HepG2 (cell line): ENCODE data around the gene FRK. TPM values are rescaled to one million over a fixed set of nuclear protein-coding genes. Genes with fewer than 3 reads are reported as not detected.

Source experiments
- CAMTA2 ChIP-seq: sonication (generic); formaldehyde crosslinking; IDR thresholded peaks from 2 replicates; pipeline ENCODE4 v1.4.0; 2020; ENCODE audit warnings: mild to moderate bottlenecking, missing genetic modification reagents, borderline replicate concordance
- CENPX ChIP-seq: sonication (generic); formaldehyde crosslinking; IDR thresholded peaks from 2 replicates; pipeline ENCODE4 v1.9.0; 2021; ENCODE audit warnings: mild to moderate bottlenecking, missing genetic modification reagents, moderate library complexity
- ESRRA ChIP-seq: sonication (generic); formaldehyde crosslinking; IDR thresholded peaks from 2 replicates; pipeline ENCODE4 v1.5.1; 2020; ENCODE audit warnings: mild to moderate bottlenecking, low read depth, missing genetic modification reagents
- FOXA3 ChIP-seq: IDR thresholded peaks from 2 replicates; pipeline ENCODE4 v1.6.1; 2016; ENCODE audit warnings: missing genetic modification reagents, missing compliant biosample characterization
- FOXK1 ChIP-seq: sonication (generic); formaldehyde crosslinking; IDR thresholded peaks from 2 replicates; pipeline ENCODE4 v1.4.0; 2020; ENCODE audit warnings: low read depth, missing genetic modification reagents, borderline replicate concordance
- ISX ChIP-seq: sonication (generic); formaldehyde crosslinking; conservative IDR thresholded peaks from 2 replicates; pipeline ENCODE4 v1.5.0; 2020; ENCODE audit warnings: missing genetic modification reagents
- PAWR ChIP-seq: sonication (generic); formaldehyde crosslinking; IDR thresholded peaks from 2 replicates; pipeline ENCODE4 v1.4.0; 2020; ENCODE audit warnings: missing genetic modification reagents, mild to moderate bottlenecking, borderline replicate concordance
- TRAFD1 ChIP-seq: sonication (generic); formaldehyde crosslinking; IDR thresholded peaks from 2 replicates; pipeline ENCODE4 v1.5.1; 2020; ENCODE audit warnings: missing genetic modification reagents, mild to moderate bottlenecking, borderline replicate concordance
- ZBTB1 ChIP-seq: sonication (generic); formaldehyde crosslinking; IDR thresholded peaks from 2 replicates; pipeline ENCODE4 v1.4.0; 2020; ENCODE audit warnings: missing genetic modification reagents, borderline replicate concordance
- ZNF101 ChIP-seq: sonication (generic); formaldehyde crosslinking; IDR thresholded peaks from 2 replicates; pipeline ENCODE4 v1.4.0; 2020; ENCODE audit warnings: mild to moderate bottlenecking, low read depth, missing genetic modification reagents, borderline replicate concordance
- ZNF543 ChIP-seq: sonication (generic); formaldehyde crosslinking; IDR thresholded peaks from 2 replicates; pipeline ENCODE4 v1.4.0; 2020; ENCODE audit warnings: mild to moderate bottlenecking, missing genetic modification reagents
- ZNF558 ChIP-seq: sonication (generic); formaldehyde crosslinking; IDR thresholded peaks from 2 replicates; pipeline ENCODE4 v1.9.0; 2022; ENCODE audit warnings: mild to moderate bottlenecking, missing genetic modification reagents, borderline replicate concordance
- ZNF773 ChIP-seq: sonication (generic); formaldehyde crosslinking; IDR thresholded peaks from 2 replicates; pipeline ENCODE4 v1.4.0; 2020; ENCODE audit warnings: missing genetic modification reagents, borderline replicate concordance
- ZNF816 ChIP-seq: sonication (generic); formaldehyde crosslinking; IDR thresholded peaks from 2 replicates; pipeline ENCODE4 v1.8.0; 2022; ENCODE audit warnings: missing genetic modification reagents, mild to moderate bottlenecking, borderline replicate concordance
- ZSCAN20 ChIP-seq: sonication (generic); formaldehyde crosslinking; IDR thresholded peaks from 2 replicates; pipeline ENCODE4 v1.4.0; 2020; ENCODE audit warnings: missing genetic modification reagents, mild to moderate bottlenecking, borderline replicate concordance
- polyA plus RNA-seq, 8 experiments: library from polyadenylated mRNA; depleted of rRNA in 3 of 8; stranded (reverse) in 7 of 8; unstranded in 1 of 8; fragments of >200 nt; fragmentation: Illumina TruSeq in 4 of 8; extraction: Trizol in 4 of 8; gene quantifications; 2 replicates each; pipeline versions ENCODE4 v1.2.1 to v1.2.3, GENCODE V29; 2011 to 2016; ENCODE audit warnings: low read depth in 4 of 8, missing spikeins in 1 of 8, mixed read lengths in 1 of 8; ENCODE audit not compliant: insufficient read depth in 1 of 8
- total RNA-seq, 5 experiments: library from RNA; depleted of rRNA; stranded (reverse); fragments of >200 nt; fragmentation: Illumina TruSeq; extraction: Trizol; gene quantifications; 2 replicates each; pipeline ENCODE4 v1.2.3, GENCODE V29; 2016; ENCODE audit warnings: low read depth in 1 of 5
- TF ChIP-seq, protein P1 (sequence below): sonication (generic); formaldehyde crosslinking; IDR thresholded peaks from 2 replicates; pipeline ENCODE4 v1.8.0; 2022; ENCODE audit warnings: missing genetic modification reagents, mild to moderate bottlenecking, moderate library complexity, borderline replicate concordance
- TF ChIP-seq, protein P2 (sequence below): sonication (generic); formaldehyde crosslinking; IDR thresholded peaks from 2 replicates; pipeline ENCODE4 v1.5.0; 2020; ENCODE audit warnings: mild to moderate bottlenecking, missing genetic modification reagents, borderline replicate concordance
- TF ChIP-seq, protein P3 (sequence below): sonication (generic); formaldehyde crosslinking; IDR thresholded peaks from 2 replicates; pipeline ENCODE4 v1.4.0; 2020; ENCODE audit warnings: mild to moderate bottlenecking, missing genetic modification reagents, borderline replicate concordance
- TF ChIP-seq, protein P4 (sequence below): sonication (generic); formaldehyde crosslinking; IDR thresholded peaks from 2 replicates; pipeline ENCODE4 v1.5.0; 2020; ENCODE audit warnings: missing genetic modification reagents
- TF ChIP-seq, protein P5 (sequence below): sonication (generic); formaldehyde crosslinking; IDR thresholded peaks from 2 replicates; pipeline ENCODE4 v1.5.0; 2020; ENCODE audit warnings: missing genetic modification reagents, mild to moderate bottlenecking, borderline replicate concordance

FRK gene
- total and polyA plus RNA-seq, 2 of the 13 experiments (the other 11 are each of a cell fraction or from before 2014, with no cell fraction given), result 1.3 to 2.9 TPM

- TF ChIP-seq FOXA3 (CRISPR knock-in tag) (peak; percentile 18; the same call in 1 of the 2 replicates), ZNF543 (CRISPR knock-in tag) (no peak), ZNF816 (CRISPR knock-in tag) (no peak), FOXK1 (CRISPR knock-in tag) (no peak), ZBTB1 (no peak), ZSCAN20 (no peak), ESRRA (CRISPR knock-in tag) (no peak), ZNF101 (no peak), ISX (CRISPR knock-in tag) (no peak), CENPX (CRISPR knock-in tag) (no peak), ZNF558 (CRISPR knock-in tag) (no peak), PAWR (CRISPR knock-in tag) (no peak), CAMTA2 (CRISPR knock-in tag) (no peak), ZNF773 (CRISPR knock-in tag) (no peak), TRAFD1 (CRISPR knock-in tag) (no peak)
- TF ChIP-seq, protein P1, sequence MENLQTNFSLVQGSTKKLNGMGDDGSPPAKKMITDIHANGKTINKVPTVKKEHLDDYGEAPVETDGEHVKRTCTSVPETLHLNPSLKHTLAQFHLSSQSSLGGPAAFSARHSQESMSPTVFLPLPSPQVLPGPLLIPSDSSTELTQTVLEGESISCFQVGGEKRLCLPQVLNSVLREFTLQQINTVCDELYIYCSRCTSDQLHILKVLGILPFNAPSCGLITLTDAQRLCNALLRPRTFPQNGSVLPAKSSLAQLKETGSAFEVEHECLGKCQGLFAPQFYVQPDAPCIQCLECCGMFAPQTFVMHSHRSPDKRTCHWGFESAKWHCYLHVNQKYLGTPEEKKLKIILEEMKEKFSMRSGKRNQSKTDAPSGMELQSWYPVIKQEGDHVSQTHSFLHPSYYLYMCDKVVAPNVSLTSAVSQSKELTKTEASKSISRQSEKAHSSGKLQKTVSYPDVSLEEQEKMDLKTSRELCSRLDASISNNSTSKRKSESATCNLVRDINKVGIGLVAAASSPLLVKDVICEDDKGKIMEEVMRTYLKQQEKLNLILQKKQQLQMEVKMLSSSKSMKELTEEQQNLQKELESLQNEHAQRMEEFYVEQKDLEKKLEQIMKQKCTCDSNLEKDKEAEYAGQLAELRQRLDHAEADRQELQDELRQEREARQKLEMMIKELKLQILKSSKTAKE, result no peak
- TF ChIP-seq, protein P2, sequence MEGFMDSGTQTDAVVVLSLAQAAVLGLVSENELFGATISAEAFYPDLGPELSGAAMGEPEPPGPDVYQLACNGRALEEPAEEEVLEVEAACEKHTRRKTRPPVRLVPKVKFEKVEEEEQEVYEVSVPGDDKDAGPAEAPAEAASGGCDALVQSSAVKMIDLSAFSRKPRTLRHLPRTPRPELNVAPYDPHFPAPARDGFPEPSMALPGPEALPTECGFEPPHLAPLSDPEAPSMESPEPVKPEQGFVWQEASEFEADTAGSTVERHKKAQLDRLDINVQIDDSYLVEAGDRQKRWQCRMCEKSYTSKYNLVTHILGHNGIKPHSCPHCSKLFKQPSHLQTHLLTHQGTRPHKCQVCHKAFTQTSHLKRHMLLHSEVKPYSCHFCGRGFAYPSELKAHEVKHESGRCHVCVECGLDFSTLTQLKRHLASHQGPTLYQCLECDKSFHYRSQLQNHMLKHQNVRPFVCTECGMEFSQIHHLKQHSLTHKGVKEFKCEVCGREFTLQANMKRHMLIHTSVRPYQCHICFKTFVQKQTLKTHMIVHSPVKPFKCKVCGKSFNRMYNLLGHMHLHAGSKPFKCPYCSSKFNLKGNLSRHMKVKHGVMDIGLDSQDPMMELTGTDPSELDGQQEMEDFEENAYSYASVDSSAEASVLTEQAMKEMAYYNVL (CRISPR knock-in tag), result no peak
- TF ChIP-seq, protein P3, sequence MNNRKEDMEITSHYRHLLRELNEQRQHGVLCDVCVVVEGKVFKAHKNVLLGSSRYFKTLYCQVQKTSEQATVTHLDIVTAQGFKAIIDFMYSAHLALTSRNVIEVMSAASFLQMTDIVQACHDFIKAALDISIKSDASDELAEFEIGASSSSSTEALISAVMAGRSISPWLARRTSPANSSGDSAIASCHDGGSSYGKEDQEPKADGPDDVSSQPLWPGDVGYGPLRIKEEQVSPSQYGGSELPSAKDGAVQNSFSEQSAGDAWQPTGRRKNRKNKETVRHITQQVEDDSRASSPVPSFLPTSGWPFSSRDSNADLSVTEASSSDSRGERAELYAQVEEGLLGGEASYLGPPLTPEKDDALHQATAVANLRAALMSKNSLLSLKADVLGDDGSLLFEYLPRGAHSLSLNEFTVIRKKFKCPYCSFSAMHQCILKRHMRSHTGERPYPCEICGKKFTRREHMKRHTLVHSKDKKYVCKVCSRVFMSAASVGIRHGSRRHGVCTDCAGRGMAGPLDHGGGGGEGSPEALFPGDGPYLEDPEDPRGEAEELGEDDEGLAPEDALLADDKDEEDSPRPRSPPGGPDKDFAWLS, result no peak
- TF ChIP-seq, protein P4, sequence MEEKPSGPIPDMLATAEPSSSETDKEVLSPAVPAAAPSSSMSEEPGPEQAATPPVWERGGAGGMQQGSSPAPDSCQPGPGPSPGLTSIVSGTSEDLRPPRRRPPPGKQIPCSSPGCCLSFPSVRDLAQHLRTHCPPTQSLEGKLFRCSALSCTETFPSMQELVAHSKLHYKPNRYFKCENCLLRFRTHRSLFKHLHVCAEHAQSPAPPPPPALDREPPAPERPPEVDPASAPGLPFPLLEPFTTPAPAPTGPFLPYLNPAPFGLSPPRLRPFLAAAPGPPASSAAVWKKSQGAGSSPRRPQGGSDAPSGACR (CRISPR knock-in tag), result no peak
- TF ChIP-seq, protein P5, sequence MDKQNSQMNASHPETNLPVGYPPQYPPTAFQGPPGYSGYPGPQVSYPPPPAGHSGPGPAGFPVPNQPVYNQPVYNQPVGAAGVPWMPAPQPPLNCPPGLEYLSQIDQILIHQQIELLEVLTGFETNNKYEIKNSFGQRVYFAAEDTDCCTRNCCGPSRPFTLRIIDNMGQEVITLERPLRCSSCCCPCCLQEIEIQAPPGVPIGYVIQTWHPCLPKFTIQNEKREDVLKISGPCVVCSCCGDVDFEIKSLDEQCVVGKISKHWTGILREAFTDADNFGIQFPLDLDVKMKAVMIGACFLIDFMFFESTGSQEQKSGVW (CRISPR knock-in tag), result no peak
Measured at GRCh38 chr6:116010790-116011401, 49.8 kb downstream of the FRK start (continued).
